ENCODE results near the gene XYLT2.

The XYLT2 gene

DNA sequence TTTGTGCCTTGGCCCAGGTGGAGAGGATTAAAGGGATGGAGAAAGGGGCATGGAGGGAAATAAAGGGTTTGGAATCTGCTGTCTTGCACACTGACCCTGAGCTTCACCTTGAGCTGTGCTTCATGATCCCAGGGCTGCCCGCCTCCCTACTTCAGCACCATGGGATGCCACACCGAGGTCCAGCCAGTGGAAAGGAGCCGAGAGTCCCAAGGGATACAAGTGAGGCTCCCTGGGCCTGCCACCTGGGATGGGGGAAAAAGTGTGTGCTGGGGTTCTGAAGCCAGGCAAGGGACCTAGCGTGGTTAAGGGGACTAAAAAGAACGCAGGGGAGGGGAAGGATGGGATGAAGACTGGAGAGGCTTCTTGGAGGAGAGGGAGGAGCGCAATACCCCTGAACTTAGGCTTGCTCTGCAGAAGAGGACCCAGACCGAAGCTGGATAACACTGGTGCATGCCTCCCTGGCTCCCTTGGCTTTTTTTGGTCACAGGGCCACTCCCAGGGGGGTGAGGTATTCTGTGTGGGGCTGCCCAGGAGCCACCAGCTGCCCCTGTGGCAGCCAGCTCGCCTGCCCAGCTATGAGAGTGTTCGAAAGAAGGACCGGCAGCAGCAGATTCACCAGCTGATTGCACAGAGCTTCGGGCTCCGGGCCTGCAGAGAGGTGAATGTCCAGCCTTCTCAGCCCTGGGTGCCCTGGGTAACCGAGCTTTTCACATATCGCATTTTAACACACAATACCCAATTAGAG lies 19.9 kb downstream of the XYLT2 start:
- DNase-seq, result peak; percentile 56

DNA sequence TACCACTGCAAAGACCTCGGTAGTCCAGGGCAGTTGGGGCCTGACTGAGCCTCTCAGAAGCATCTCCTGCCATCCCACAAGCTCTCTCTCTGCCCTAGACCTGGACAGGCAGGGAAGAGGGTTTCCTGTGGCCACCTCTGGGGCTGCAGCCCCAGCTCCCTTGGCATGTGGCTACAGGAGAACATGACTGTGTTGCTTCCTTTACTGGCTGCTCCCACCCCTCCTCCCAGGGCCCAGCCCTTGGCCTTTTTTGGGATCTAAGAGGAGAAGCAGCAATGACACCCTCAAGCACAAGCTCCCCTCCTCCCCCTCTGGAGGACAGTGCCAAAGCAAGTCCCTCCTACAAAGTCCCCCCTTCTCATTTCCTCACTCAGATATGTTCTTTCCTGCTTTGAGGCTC lies 21.5 kb downstream of the XYLT2 start:
- DNase-seq, result peak; percentile 42

DNA sequence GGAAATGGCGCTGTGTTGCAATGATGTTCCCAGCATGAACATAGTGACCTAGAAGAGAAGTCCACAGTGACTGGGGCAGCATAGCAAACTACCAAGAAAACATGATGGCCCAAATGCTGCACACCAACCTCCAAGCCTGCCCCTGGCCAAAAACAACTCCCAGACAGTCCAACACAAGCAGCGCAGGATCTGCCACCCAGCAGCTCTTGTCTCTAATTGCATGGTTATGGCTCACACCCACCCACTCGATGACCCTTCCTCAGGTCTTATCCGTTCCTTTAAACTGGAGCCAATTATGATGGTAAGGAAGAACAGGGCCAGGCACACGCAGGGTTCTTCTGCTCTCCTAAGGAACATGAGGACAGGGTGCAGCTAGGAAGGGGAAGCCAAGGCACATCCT lies 24.1 kb downstream of the XYLT2 start:
- no peak for DNase-seq

DNA sequence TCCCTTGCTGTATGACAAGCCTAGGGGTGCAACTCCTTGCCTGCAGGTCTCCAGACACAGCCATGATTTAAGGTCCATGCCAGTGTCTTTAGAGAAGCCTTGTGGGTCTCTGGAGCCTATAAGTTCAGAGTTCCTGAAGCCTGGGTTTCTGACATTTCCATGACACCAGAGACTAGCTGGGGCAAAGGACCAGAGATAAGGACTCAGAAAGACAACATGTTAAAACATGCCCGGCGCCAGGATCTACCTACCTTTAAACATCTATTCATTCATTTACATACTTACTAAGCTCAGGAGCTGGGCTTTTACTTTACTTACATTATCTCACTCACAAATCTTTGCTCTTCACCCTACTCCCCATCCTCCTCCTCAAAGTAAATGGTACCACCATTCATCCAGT lies 25.6 kb downstream of the XYLT2 start:
- no peak for DNase-seq

DNA sequence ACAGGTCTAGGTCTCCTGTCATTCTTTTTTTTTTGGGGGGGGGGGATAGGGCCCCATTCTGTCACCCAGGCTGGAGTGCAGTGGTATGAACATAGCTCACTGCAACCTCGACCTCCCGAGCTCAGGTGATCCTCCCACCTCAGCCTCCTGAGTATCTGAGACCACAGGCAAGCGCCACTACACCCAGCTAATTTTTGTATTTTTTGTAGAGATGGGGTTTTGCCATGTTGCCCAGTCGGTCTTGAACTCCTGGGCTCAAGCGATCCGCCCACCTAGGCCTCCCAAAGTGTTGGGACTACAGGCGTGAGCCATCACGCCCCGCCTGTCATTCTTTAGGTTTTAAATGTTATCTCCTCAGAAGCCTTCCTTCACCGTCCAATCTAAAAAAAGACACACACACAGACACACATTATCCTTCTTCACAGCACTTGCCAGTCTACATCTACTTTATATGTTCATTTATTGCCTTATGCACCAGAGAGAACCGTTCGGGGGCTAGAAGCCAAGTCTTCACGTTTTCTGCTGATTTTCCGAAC lies 26.4 kb downstream of the XYLT2 start:
- DNase-seq, result no peak

DNA sequence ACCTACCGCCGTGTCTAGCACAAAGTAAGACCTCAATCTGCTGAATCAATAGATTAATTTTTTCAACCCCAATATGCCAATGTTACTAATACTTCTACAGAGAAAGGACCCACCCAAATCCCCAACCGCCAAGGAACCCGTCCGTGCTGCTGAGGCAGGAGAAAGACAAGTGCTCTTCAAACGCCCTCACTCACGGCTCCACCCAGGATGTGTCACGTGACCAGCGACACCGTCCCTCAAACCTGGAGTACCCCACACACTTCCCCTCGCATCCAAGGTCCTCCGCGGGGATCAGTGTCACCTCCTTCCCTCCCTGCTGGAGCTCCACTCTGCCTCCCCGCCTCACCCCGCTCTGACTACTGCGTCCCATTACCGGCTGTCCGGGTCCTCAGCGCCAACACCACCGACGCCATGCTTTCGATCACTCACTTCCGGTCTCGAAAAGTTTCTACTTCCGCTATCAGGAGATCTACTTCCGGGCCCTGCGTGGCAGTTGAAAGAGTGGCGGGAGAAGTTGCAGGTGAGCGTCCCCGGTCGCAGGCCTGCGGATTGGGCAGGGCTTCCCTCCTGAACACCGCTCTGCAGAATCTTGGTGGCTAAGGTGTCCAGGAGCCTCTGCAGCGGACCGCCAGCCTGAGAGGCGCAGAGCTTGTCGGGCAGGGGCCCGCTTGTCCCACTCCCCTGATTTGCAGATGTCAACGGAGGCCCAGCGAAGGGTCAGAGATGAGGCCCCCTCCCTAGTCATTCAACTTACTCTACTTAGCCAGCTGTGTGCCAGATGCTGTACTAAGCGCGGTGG lies 27.0 kb downstream of the XYLT2 start, which contains the start of the genes EME1 and MRPL27:
Gene EME1, plus strand, starts transcription at position 472 of the 799 bp plus-strand sequence. CDS start 1,980 bp downstream, outside the sequence.
Gene MRPL27, minus strand, starts transcription at position 427 of the 799 bp plus-strand sequence. Its CDS starts 14 bp downstream, at position 413.
- peak; percentile 94 for DNase-seq

DNA sequence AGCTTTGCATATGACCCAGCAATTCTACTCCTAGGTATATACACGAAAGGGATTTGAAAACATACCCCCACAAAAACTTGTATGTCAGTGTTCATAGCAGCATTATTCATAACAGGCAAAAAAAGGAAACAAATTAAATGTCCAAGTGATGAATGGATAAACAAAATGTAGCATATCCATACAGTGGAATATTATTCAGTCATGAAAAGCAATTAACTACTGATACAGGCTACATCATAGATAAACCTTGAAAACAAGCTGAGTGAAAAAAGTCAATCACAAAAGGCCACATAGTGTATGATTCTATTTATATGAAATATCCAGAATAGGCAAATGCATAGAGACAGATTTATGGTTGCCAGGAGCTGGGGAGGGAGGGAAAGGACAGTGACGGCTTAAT lies 27.8 kb downstream of the XYLT2 start:
- DNase-seq, result no peak

DNA sequence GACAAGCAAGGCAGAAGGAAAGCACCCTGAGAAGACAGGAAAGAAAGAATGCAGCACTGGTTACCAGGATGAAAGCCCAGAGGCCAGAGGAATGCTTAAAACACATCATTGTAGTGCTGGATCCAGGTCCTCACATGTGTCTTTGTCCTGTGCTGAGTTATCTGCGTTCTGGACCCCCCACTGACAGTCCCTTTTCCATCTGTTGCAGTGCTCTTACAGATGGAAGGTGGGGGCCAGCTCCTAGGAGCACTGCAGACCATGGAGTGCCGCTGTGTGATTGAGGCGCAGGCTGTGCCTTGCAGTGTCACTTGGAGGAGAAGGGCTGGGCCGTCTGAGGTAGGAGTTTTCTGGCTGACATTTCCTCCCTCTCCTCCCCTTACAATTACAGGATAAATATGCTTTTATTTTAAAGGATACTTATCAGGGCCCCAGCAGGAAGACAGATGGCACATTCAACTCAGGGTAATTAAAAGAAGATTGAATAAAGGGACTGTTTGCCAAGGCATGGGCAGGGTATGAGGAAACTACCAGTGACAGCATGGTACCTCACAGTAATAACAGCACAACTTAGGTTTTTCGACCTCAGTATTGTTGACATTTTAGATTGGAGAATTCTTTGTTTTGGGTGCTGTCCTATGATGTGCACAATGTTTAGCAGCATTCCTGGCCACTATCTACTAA lies 30.1 kb downstream of the XYLT2 start:
- DNase-seq, result no peak

DNA sequence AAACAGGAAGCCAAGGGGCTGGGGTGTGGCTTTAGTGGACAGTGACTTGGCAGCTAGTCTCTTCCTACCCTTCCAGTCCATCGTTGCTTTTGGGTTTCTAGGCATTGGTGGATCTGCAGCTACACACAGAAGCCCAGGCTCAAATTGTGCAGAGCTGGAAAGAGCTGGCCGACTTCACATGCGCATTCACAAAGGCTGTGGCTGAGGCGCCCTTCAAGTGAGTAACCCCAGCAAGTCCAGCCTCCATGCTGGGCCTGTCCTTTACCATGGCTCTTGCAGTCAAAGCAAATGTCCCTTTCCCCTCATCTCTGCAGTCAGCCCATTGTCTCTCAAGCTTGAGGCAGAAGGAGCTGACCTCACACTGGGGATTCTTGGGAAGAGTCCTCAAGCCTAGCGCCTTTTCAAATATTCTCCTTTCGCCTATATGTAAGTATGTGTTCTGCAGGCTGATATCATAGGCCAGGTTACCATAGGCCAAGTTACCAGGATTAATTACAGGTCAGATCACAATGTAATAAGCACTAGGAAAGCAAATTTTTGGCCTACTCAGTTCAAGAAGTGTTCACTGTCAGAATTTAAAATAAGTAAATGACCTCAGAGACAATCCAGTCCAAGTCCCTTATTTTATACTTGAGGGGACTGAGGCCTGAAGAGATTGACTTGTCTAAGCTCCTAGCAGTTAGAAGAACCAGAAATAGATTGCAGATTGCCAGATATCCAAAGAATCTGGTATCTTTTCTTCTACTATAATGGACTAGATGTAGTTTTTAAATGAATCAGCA lies 33.6 kb downstream of the XYLT2 start:
- no peak for DNase-seq

DNA sequence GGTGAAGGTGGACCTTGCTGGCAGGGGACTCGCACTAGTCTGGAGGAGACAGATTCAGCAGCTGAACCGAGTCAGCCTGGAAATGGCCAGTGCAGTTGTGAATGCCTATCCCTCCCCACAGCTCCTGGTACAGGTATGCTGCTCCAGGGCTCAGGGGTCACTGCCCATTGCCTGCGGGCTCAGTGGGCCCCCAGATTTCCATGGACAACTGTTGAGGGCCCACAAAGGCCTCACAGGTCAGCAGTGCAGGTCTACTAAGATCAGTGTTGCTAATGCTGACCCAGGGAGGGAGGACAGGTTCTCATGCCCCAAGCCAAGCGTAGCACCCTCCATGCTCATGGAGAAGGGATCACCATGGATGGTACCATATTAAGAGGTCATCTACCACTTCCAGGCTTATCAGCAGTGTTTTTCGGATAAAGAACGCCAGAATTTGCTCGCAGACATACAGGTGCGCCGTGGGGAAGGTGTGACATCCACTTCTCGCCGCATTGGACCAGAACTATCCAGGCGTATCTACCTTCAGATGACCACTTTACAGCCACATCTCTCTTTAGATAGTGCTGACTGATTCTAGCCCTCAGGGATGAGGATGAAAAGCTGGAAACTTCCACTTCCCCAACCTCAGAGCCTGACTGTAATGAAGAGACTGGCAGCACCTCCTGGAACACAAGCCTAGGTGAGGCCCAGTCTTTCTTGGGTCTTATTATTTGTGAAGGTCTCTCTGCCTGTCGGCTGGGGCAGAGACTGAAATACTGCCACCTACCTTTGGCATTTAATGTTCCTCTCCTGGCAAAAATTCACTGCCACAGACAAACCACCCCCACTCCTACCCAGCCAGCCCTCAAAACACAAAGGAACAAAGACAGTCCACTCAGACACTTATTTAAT lies 34.7 kb downstream of the XYLT2 start:
- DNase-seq, result no peak

DNA sequence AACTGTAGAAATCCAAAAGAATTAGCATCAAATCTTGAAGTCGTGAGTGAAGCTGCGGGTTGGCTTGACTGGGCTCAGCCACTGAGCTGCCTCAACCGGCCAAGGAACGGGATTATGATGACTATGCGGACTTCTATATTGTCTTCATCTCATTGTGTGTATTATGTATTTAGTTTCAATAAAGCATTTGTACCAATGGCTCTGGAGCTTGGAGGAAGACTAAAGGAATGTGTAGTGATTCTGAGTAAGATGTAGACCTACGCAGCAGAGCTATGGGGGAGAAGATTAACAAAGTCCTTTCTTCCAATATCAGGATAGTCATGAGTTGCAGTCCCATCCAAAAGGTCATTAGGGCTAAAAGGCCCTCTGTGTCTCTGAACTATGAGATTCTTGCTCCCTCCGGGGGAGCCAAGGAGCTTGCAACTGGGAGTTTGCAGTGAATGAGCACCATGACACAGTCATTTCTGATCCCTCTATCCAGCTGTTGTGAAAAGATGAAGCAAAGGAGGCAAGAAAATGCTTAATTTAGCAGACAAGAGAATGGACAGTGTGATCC lies 35.4 kb downstream of the XYLT2 start:
- no peak for DNase-seq

DNA sequence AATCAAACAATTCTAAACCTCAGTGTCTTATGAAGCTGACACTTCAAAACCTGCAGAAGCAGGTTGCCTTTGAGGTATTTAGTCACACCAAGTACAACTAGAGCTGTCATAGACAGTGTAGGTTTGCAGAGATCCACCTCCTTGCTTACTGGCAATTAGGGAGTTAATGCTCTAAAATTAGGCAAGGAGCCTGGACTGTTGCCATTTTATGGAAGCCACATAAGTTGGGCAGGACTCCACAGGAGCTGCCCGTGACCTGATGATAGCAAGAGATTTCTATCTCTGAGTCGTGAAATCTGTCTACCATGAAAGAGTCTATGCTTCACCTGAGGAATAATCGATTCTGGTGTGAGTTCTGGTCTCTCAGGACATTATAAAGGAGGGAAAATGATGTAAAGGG lies 36.0 kb downstream of the XYLT2 start:
- no peak for DNase-seq

DNA sequence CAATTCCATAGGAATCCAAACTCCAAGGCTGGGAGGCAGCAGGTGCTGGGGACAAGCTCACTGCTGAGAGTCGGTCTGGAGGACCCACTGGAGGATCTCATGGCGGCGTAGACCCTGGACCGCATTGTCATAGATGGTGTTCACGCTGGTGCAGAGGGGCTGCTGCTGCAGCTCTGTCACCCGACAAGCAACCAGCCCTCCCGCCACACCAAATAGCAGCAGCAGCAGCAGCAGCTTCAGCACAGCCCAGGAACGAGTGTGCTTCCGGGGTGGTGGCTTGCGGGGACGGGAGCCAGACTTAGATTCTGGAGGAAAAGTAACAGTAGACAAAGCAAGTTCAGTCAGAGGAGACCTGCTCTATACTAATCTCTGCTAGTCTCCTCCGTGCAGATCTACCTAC lies 37.0 kb downstream of the XYLT2 start:
- DNase-seq, result no peak

DNA sequence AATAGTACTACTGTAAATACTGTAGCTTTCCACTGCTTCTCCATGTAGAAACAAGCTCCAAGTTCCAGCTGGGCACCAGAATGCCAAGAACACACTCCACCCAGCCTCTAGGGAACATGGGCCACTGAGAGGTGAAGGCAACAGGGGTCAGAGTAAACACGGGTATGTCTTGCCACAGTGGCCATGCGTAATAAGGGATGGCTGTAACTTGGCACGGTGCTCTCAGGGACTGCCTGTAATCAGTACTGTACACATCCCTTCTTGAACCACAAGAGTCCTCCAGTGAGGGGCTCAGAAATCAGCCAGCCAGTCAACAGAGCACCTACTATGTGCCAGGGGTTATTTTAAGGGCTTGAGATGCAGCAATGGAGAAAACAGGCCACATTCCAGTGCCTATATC lies 40.6 kb downstream of the XYLT2 start:
- no peak for DNase-seq

DNA sequence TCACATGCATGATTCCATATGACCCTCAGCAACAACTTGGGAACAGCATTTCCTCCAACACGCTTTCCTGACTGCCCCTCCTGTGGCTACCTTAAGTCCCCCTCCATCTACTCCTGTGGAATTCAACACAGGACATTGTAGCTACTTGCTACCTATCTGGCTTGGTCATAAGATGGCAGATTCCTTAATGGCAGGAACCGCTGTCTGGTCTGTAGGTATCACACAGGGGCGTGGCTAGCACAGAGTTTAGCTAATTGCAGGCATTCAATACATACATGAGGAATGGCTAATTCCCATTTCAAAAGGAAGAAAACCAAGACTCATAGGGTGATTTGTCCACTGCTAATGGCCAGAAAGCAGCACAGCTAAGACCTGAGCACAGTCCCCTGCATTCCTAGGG lies 42.8 kb downstream of the XYLT2 start:
- DNase-seq, result no peak

DNA sequence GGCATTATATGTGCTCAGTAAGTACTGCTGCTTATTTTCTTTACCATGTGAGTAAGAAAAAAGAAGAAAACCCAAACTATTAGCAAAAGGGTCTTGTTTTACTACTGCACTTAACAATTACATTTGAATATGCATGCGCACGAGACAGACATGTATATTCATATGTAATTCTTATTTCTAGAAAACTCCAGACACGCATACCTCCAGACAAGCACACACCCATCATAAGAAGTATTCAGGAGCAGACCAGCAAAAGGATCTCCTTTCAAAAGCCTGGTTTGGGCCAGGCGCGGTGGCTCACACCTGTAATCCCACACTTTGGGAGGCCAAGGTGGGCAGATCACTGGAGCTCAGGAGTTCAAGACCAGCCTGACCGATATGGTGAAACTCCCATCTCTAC lies 43.6 kb downstream of the XYLT2 start:
- no peak for DNase-seq

DNA sequence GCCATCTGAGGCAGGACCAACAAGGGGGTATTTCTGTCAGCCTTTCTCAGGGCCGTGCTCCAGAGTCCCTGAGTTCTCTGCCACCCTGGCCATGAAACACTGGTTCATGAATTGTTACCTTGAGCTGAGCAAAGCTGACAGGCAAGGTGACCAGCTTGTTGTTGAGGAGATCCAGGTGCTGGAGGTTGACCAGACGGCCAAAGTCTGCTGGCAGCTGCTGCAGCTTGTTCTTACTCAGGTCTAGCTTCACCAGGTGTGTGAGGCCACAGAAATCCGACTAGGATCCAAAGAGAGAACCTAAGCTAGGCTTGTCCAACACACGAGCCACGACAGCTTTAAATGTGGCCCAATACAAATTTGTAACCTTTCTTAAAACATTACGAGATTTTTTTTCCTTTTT lies 46.7 kb downstream of the XYLT2 start:
- DNase-seq, result no peak

DNA sequence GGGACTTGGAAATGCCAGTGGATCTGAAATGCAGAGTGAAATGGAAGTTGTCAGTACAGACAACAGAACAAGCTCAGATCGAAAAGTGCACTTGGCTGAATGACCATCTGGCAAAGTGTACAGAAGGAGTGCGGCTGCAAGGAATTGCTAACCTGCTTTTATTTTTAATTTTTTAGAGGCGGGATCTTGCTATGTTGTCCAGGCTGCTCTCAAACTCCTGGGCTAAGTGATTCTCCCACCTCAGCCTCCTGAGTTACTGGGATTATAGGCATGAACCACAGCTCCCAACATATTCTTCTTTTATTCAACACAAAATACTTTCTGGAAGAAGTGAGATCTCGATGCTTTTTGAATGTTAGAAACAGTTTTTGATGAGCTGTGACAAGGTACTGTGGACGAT lies 47.8 kb downstream of the XYLT2 start:
- DNase-seq, result no peak

DNA sequence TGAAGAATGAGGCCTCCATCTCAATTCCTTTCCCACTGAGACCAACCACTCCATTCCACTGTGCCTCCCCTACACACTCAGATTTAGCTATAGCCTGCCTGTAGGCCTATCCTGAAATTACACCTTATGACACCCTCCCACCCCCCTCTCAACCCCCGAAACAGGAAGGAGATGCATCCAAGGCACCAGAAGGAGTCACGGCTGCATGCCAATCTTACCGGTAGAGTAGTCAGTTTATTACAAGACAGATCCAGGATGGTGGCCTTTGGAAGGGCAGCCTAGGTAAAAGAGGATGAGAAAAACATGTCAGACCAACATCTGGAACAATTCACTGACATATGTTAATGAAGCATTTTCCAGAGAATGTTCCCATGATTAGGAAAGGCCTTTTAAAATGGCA lies 48.8 kb downstream of the XYLT2 start:
- DNase-seq, result no peak

DNA sequence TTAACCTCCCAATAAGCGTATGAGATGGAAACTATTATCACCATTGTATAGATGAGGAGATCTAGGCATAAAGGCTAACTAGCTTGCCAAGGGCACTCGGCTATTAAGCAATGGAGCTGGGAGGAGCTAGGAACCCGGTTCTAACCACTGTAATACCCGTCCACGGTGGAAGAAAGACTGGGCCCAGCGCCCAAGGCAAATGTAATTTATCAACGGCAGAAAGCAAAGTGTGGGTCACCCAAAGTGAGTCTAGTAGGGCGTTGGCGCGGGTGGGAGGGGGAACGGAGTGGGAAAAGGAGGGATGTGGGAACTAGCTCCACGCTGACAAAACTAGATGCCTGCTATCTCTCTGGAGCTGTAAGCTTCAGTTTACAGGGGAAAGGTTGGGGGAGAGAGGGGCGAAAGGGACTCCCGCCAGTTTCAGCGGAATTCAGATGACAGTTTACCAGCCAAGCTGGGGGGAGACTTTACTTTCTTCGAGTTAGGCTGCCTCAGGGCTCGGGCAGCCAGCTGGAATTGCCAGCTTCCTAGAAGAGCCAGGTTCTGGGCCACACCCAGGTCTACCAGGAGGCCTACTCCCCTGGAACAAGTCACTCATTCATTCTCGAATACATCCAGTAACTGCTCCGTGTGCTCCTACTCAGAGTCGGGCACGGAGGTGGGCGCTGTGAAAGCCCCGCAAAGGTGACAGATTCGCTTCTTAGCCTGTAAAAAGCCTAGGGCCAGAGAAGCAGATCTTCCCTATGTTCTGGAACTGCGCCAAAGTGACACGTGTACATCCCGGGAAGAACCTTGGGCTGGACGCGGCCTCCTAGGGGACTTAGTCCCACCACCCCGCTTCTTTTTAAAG lies 50.6 kb downstream of the XYLT2 start:
- DNase-seq, result peak; percentile 73

All from activated effector memory CD4-positive, alpha-beta T cell treated with anti-CD3 and anti-CD28 coated beads, Interleukin-2, amount 50 U/mL, for 16 hours (primary cell).